ENCODE measurements around the gene PRKAR1B.

The PRKAR1B gene

DNA sequence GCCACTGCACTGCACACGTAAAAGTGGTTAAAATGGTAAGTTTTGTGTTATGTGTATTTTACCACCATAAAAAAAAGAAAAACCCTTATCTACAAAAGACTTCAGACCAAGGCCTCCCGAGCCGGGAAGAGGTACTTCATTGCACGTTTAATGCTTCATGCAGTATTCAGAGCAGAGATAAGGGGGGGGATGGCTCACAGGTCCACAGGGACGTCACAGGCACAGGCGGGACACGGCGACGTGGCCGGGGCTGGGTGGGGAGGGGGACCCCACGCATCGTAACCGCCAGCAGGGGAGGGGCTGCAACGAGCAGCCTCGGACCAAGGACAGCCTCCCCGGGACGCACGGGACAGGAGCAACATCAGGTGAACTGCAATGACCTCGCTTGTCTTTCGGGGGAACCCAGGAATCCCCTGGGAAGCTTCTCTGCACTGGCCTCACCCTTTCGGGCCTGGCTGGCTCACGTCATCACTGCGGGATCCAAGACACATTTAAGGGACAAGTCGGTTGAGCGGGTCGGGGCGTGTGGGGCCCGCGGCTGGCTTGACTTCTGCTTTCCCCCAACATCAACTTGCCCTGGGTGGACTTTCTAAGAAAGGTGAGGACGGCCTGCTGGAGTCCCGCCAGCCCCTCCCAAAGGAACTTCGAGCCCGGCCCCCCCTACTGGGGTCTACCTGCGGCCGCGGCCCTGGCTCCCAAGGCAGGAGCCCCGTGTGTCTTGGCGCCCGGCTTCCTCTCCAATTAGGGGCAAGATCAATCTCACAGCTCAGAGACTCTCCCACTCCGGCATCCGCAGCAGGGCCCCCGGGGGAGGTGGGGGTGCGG is 177.8 kb downstream of the PRKAR1B start:
- H3K4me3 ChIP-seq (ENCODE audit: low read length), result no peak overlapping the region
- H3K36me3 ChIP-seq (ENCODE audit: control insufficient read depth, insufficient read depth, low read length), result no peaks in the 10 kb centered on the region
- H3K4me1 ChIP-seq (ENCODE audit: control insufficient read depth, insufficient read depth, low read length), result no peaks in the 10 kb centered on the region
- no peaks in the 10 kb centered on the region for H3K27me3 ChIP-seq (ENCODE audit: control insufficient read depth, insufficient read depth, low read length)
- no peak overlapping the region for H3K9ac ChIP-seq (ENCODE audit: low read length)
- no peak overlapping the region for H3K27ac ChIP-seq (ENCODE audit: low read depth, low read length)

DNA sequence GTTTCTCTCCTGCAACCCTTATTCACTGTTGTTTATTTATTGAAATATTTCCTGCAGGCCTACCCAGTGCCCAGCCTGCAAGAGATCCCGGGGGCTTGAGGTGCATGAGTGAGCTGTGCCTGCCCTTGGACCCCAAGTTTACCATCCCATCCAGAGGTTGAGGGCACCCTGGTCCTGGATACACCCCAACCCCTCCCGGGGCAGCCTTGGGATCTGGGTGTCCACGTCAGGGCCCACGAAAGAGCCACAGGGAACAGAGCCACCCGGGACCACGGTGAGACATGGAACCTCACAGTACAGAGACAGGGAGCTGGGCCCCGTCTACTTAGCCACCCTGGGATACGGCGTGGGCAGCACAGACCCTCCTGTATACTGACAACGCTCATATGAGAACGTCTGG is 178.7 kb downstream of the PRKAR1B start:
- Histone ChIP-seq H3K36me3 (ENCODE audit: control insufficient read depth, insufficient read depth, low read length) (no peaks in the 10 kb centered on the region), H3K27me3 (ENCODE audit: control insufficient read depth, insufficient read depth, low read length) (no peaks in the 10 kb centered on the region), H3K4me3 (ENCODE audit: low read length) (no peak overlapping the region)

DNA sequence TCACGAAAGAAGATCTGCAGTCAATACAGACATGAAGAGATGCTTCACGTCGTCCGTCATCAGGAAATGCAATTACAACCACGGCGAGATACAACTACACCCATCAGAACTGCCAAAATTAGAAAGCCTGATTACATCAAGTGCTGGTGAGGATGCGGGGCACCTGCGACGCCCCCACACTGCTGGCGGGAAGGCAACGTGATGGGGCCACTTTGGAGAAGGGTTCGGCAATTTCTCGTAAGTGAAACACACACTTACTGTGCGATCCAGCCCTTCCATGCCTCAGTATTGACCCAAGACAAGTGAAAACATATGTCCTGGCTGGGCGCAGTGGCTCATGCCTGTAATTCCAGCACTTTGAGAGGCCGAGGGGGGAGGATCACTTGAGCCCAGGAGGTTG is 181.6 kb downstream of the PRKAR1B start:
- H3K27me3 ChIP-seq (ENCODE audit: control insufficient read depth, insufficient read depth, low read length), result no peaks in the 10 kb centered on the region
- H3K36me3 ChIP-seq (ENCODE audit: control insufficient read depth, insufficient read depth, low read length), result no peaks in the 10 kb centered on the region
- H3K4me3 ChIP-seq (ENCODE audit: low read length), result no peak overlapping the region
- no peak overlapping the region for H3K9ac ChIP-seq (ENCODE audit: low read length)
- no peak overlapping the region for H3K27ac ChIP-seq (ENCODE audit: low read depth, low read length)
- no peaks in the 10 kb centered on the region for H3K4me1 ChIP-seq (ENCODE audit: control insufficient read depth, insufficient read depth, low read length)

More for the DNA sequence above, 178.7 kb downstream of the PRKAR1B start:
- H3K9ac ChIP-seq (ENCODE audit: low read length), result no peak overlapping the region
- H3K4me1 ChIP-seq (ENCODE audit: control insufficient read depth, insufficient read depth, low read length), result no peaks in the 10 kb centered on the region
- no peak overlapping the region for H3K27ac ChIP-seq (ENCODE audit: low read depth, low read length)

DNA sequence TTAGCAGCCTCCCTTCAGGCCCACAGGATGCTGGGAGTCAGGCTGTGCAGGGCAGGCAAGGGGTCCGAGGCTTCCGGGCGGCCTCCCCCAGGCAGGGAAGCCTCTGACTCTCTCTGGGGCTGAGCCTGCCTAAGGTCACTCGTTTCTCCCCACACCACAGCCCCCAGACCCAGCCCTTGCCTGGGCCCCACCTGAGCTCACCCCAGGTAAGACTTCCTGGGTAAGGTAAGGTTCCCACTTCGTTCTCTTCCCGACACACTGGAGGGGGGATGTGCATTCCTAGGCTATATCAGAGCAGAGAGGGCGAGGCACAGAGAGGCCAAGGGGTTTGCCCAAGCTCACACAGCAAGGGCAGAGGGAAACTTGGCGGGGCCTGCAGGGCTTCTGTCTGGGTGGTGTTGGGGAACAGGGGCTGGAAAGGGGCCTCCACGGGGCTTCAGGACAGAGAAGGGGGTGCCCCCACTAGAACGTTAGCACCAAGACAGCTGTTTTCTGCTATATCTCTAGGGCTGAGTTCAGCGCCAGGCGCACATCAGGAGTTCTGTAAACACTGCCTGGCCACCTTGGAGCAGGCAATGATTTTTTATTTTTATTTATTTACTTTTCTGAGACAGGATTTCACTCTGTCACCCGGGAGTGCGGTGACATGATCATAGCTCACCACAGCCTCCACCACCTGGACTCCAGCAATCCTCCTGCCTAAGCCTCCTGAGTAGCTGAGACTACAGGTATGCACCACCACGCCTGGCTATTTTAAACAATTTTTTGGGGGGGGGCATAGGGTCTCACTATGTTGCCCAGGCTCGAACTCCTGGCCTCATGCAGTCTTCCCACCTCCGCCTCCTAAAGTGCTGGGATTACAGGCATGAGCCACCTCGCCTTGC is 182.5 kb downstream of the PRKAR1B start:
- Histone ChIP-seq H3K27ac (ENCODE audit: low read depth, low read length) (no peak overlapping the region), H3K36me3 (ENCODE audit: control insufficient read depth, insufficient read depth, low read length) (no peaks in the 10 kb centered on the region), H3K4me3 (ENCODE audit: low read length) (no peak overlapping the region), H3K27me3 (ENCODE audit: control insufficient read depth, insufficient read depth, low read length) (no peaks in the 10 kb centered on the region), H3K9ac (ENCODE audit: low read length) (no peak overlapping the region), H3K4me1 (ENCODE audit: control insufficient read depth, insufficient read depth, low read length) (no peaks in the 10 kb centered on the region)

DNA sequence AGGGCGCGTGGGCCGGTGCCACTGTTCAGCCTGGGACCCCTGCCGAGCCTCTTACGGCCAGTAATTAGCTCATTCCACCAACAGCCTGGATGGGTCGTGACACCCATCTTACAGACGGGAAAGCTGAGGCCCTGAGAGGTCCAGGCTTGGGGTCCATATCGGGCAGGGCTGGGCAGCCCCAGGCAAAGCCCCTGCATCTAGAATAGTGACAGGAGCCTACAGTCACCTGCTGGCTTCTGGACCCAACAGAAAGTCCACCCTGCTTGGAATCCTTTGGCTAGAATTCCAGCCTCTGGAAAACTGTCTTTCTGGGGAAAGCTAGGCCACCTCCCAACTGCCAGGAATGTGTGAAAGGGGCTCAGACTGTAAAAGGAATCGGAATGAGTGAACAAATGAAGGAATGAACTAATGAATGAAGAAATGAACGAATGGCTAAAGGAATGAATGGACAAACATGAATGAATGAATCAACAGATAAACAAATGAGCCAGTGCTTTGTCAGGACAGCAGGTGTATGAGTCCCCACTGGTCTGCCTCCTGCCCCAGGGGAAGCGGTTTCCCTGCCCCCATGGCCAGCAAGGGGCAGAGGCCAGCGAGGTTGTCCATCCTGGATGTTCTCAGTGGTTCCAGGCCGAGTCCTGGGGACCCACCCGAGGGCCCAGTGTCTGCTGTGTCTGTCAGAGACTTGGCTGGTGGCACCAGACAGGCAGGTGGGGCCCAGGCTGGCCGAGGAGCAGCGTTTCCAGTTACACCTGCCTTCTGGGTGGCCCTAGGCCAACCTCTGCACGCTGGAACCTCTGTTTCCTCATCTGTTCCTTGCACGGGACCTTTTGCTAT is 183.4 kb downstream of the PRKAR1B start:
- H3K9ac ChIP-seq (ENCODE audit: low read length), result no peak overlapping the region

DNA sequence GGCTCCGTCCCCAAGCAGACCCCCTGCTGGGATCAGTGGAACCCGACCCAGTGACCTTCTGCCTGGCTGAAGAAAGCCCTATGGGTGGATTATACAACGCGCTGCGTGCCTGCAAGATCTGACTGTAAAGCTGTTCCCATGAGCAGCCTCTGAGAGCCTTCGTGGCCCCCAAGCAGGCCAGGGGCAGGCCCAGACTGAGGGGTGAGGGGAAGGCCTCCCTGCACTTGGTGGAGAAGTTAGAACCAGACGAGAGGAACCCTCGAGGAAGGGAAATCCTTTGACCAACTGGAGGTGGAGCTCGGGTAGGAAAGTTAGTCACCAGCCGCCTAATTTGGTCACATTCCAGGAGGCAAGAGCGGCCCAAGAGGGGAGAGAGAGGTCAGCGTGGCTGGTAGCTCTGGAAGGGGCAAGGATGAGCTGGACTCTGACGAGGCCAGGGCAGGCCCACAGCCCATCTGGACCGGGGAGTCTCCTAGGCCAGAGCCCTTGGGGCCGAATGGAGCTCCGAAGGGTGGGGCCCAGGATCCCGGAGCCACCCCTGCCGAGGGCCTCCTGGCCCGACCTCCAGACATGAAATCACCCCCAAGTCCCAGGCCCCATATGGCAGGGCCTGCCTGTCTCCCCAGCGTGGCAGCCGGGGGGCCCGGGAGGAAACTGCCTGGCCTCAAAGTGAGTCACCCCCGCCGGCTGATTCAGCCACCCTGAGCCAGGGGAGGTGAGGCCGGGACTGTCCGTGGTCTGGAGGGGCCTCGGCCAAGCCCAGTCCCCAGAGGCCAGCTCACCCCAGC is 184.2 kb downstream of the PRKAR1B start:
- Histone ChIP-seq H3K4me3 (ENCODE audit: low read length) (no peak overlapping the region), H3K27ac (ENCODE audit: low read depth, low read length) (no peak overlapping the region)

More for the DNA sequence above, 183.4 kb downstream of the PRKAR1B start:
- Histone ChIP-seq H3K27ac (ENCODE audit: low read depth, low read length) (no peak overlapping the region), H3K27me3 (ENCODE audit: control insufficient read depth, insufficient read depth, low read length) (no peaks in the 10 kb centered on the region), H3K36me3 (ENCODE audit: control insufficient read depth, insufficient read depth, low read length) (no peaks in the 10 kb centered on the region), H3K4me1 (ENCODE audit: control insufficient read depth, insufficient read depth, low read length) (no peaks in the 10 kb centered on the region), H3K4me3 (ENCODE audit: low read length) (no peak overlapping the region)

DNA sequence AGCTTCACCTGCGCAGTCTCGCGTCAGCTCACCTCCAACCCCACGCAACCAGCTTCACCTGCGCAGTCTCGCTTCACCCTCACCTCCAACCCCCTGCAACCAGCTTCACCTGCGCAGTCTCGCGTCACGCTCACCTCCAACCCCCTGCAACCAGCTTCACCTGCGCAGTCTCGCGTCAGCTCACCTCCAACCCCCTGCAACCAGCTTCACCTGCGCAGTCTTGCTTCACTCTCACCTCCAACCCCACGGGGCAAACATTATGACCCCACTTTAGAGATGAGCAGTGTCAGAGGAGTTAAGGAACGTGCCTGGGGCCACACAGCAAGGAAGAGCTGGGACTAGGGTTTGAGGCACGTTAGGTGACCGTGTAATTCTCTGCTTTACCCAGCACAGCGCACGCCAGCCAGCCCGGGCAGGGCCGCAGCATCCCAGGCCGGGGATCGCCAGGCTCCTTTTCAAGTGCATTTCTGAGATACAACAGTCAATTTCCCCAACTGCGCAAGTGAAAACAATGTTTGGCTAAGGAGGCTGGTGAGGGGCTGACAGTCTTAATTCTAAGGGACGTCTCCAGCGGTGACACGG is 184.9 kb downstream of the PRKAR1B start:
- Histone ChIP-seq H3K9ac (ENCODE audit: low read length) (no peak overlapping the region), H3K27me3 (ENCODE audit: control insufficient read depth, insufficient read depth, low read length) (no peaks in the 10 kb centered on the region), H3K4me3 (ENCODE audit: low read length) (no peak overlapping the region), H3K36me3 (ENCODE audit: control insufficient read depth, insufficient read depth, low read length) (no peaks in the 10 kb centered on the region), H3K4me1 (ENCODE audit: control insufficient read depth, insufficient read depth, low read length) (no peaks in the 10 kb centered on the region), H3K27ac (ENCODE audit: low read depth, low read length) (no peak overlapping the region)

More for the DNA sequence above, 184.2 kb downstream of the PRKAR1B start:
- Histone ChIP-seq H3K9ac (ENCODE audit: low read length) (no peak overlapping the region), H3K4me1 (ENCODE audit: control insufficient read depth, insufficient read depth, low read length) (no peaks in the 10 kb centered on the region), H3K27me3 (ENCODE audit: control insufficient read depth, insufficient read depth, low read length) (no peaks in the 10 kb centered on the region), H3K36me3 (ENCODE audit: control insufficient read depth, insufficient read depth, low read length) (no peaks in the 10 kb centered on the region)

DNA sequence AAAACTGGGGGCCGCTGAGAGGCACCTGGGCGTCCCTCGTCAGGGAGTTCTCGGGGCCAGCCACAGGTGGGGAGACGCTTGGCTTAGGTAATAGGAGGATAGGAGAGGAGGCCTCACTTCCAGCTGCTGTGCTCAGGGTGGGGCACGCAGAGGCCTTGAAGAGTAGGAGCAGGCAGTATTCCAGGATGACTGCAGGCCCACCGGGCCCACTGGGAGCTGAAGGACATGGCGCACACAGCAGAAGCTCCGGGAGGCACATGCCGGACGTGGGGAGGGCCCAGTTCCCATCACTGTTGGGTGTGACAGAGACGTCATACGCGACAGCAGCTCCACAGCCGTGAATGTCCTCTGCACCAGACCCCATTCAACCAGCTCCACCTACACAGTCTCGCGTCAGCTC is 185.4 kb downstream of the PRKAR1B start:
- Histone ChIP-seq H3K27me3 (ENCODE audit: control insufficient read depth, insufficient read depth, low read length) (no peaks in the 10 kb centered on the region), H3K4me1 (ENCODE audit: control insufficient read depth, insufficient read depth, low read length) (no peaks in the 10 kb centered on the region), H3K4me3 (ENCODE audit: low read length) (no peak overlapping the region), H3K27ac (ENCODE audit: low read depth, low read length) (no peak overlapping the region), H3K36me3 (ENCODE audit: control insufficient read depth, insufficient read depth, low read length) (no peaks in the 10 kb centered on the region), H3K9ac (ENCODE audit: low read length) (no peak overlapping the region)

DNA sequence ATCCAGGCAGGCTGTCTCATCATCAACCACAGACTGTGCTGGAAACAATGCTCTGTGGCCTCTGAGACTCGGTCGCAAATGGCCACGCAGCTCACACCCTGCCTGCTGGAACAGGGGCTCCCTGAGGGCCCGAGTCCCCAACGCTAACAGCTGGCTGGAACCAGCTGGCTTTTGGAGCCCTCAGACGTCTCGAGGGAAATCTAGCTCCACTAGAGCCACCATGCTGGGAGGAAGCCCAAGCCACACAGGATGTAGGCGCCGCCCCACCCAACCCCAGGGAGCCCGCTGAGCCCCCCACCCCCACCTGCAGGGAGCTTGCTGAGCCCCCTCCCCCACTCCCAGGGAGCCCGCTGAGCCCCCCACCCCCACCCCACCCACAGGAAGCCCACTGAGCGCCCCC is 186.1 kb downstream of the PRKAR1B start:
- Histone ChIP-seq H3K27me3 (ENCODE audit: control insufficient read depth, insufficient read depth, low read length) (no peaks in the 10 kb centered on the region), H3K27ac (ENCODE audit: low read depth, low read length) (no peak overlapping the region), H3K36me3 (ENCODE audit: control insufficient read depth, insufficient read depth, low read length) (no peaks in the 10 kb centered on the region), H3K4me3 (ENCODE audit: low read length) (no peak overlapping the region), H3K4me1 (ENCODE audit: control insufficient read depth, insufficient read depth, low read length) (no peaks in the 10 kb centered on the region), H3K9ac (ENCODE audit: low read length) (no peak overlapping the region)

DNA sequence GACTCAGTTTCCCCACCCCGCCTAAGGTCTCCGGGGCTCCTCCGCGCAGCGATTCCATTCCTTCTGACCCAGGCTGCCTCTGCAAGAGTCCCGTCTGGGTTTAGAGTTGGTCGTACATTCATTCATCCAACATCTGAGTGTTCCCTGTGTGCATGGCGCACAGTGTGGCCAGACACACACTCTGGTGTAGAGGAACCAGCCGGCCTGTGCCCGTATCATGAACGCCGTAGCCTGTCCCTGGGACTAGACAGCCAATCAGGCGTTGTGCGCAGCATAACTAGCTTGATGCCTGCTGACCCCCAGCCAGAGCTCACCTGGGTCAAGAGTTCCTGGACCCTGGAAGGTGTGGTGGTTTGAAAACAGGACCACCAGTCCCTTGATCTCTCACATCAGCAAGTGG is 186.5 kb downstream of the PRKAR1B start:
- Histone ChIP-seq H3K9ac (ENCODE audit: low read length) (no peak overlapping the region), H3K27me3 (ENCODE audit: control insufficient read depth, insufficient read depth, low read length) (no peaks in the 10 kb centered on the region), H3K4me3 (ENCODE audit: low read length) (no peak overlapping the region), H3K36me3 (ENCODE audit: control insufficient read depth, insufficient read depth, low read length) (no peaks in the 10 kb centered on the region), H3K4me1 (ENCODE audit: control insufficient read depth, insufficient read depth, low read length) (no peaks in the 10 kb centered on the region), H3K27ac (ENCODE audit: low read depth, low read length) (no peak overlapping the region)

DNA sequence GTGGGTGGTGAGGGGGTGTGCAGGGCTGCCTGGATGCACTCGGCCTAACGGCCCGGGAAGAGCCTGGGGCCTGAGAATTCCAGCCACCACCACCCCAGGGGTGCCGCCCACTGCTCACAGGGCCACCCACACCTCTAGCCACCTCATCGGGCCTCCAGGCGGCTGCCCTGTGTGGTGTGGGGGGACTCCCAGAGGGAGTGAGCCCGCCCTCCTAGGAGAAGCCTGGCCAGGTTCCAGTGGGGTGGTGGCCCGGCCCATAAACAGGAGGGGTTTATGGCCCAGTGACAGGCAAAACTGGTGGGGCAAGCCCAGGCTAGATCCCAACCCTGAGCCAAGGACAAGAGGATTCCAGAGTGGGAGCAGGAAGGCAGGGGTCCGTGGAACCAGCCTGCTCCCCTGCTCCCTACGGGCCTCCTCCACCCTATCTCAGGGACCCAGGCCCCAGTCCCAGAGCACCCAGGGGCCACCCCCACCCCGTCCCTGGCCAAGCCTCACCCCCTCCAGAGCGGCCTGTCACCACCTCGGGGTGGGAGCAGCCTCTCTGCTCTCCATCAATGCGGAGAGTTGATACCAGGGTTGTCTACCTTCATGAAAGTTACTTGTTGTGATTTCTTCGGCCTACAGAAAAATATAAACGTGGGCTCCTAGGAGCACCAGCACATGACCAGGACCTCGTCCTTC is 187.2 kb downstream of the PRKAR1B start:
- no peaks in the 10 kb centered on the region for H3K36me3 ChIP-seq (ENCODE audit: control insufficient read depth, insufficient read depth, low read length)
- no peaks in the 10 kb centered on the region for H3K27me3 ChIP-seq (ENCODE audit: control insufficient read depth, insufficient read depth, low read length)
- H3K4me1 ChIP-seq (ENCODE audit: control insufficient read depth, insufficient read depth, low read length), result no peaks in the 10 kb centered on the region
- no peak overlapping the region for H3K27ac ChIP-seq (ENCODE audit: low read depth, low read length)
- no peak overlapping the region for H3K4me3 ChIP-seq (ENCODE audit: low read length)
- H3K9ac ChIP-seq (ENCODE audit: low read length), result no peak overlapping the region
